ENCODE data around the gene KIT.

Gene KIT

GRCh38 chr4:54657551-54658251 lies at the start of gene KIT:
Gene KIT (plus strand): TSS chr4:54657957. CDS start chr4:54658015, 58 bp downstream.
- TF ChIP-seq GATA3 (IDR thresholded peaks at IDR 0.05; ENCODE audit: low read depth, low read length) (no peak), GATA2 (IDR thresholded peaks at IDR 0.05; ENCODE audit: low read depth, low read length) (no peak)

- no peak for TF ChIP-seq GATA3 (IDR thresholded peaks at IDR 0.05; ENCODE audit: low read depth, low read length)
- TF ChIP-seq GATA2 (IDR thresholded peaks at IDR 0.05; ENCODE audit: low read depth, low read length), result no peak
These were observed 48.4 kb upstream of the KIT start for GRCh38 chr4:54609310-54609709.

- TF ChIP-seq GATA3 (IDR thresholded peaks at IDR 0.05; ENCODE audit: low read depth, low read length) (no peak), GATA2 (IDR thresholded peaks at IDR 0.05; ENCODE audit: low read depth, low read length) (no peak)
These were observed 43.6 kb upstream of the KIT start for GRCh38 chr4:54614149-54614548.

GRCh38 chr4:54620773-54621172 lies 37.0 kb upstream of the KIT start:
- TF ChIP-seq GATA3 (IDR thresholded peaks at IDR 0.05; ENCODE audit: low read depth, low read length), result no peak
- no peak for TF ChIP-seq GATA2 (IDR thresholded peaks at IDR 0.05; ENCODE audit: low read depth, low read length)

GRCh38 chr4:54625391-54625790 lies 32.4 kb upstream of the KIT start:
- no peak for TF ChIP-seq GATA2 (IDR thresholded peaks at IDR 0.05; ENCODE audit: low read depth, low read length)
- TF ChIP-seq GATA3 (IDR thresholded peaks at IDR 0.05; ENCODE audit: low read depth, low read length), result no peak

- TF ChIP-seq GATA2 (IDR thresholded peaks at IDR 0.05; ENCODE audit: low read depth, low read length), result no peak
- no peak for TF ChIP-seq GATA3 (IDR thresholded peaks at IDR 0.05; ENCODE audit: low read depth, low read length)
These were observed 31.6 kb upstream of the KIT start for GRCh38 chr4:54626113-54626512.

GRCh38 chr4:54632537-54632936 lies 25.2 kb upstream of the KIT start:
- no peak for TF ChIP-seq GATA3 (IDR thresholded peaks at IDR 0.05; ENCODE audit: low read depth, low read length)
- TF ChIP-seq GATA2 (IDR thresholded peaks at IDR 0.05; ENCODE audit: low read depth, low read length), result no peak

- TF ChIP-seq GATA2 (IDR thresholded peaks at IDR 0.05; ENCODE audit: low read depth, low read length) (no peak), GATA3 (IDR thresholded peaks at IDR 0.05; ENCODE audit: low read depth, low read length) (no peak)
These were observed 22.4 kb upstream of the KIT start for GRCh38 chr4:54635318-54635717.

GRCh38 chr4:54637325-54637724 lies 20.4 kb upstream of the KIT start:
- no peak for TF ChIP-seq GATA3 (IDR thresholded peaks at IDR 0.05; ENCODE audit: low read depth, low read length)
- no peak for TF ChIP-seq GATA2 (IDR thresholded peaks at IDR 0.05; ENCODE audit: low read depth, low read length)

- TF ChIP-seq GATA2 (IDR thresholded peaks at IDR 0.05; ENCODE audit: low read depth, low read length) (no peak), GATA3 (IDR thresholded peaks at IDR 0.05; ENCODE audit: low read depth, low read length) (no peak)
These were observed 14.6 kb upstream of the KIT start for GRCh38 chr4:54643172-54643571.

- TF ChIP-seq GATA3 (IDR thresholded peaks at IDR 0.05; ENCODE audit: low read depth, low read length) (no peak), GATA2 (IDR thresholded peaks at IDR 0.05; ENCODE audit: low read depth, low read length) (no peak)
These were observed 13.6 kb upstream of the KIT start for GRCh38 chr4:54643958-54644751.

GRCh38 chr4:54645830-54646229 lies 11.9 kb upstream of the KIT start:
- TF ChIP-seq GATA3 (IDR thresholded peaks at IDR 0.05; ENCODE audit: low read depth, low read length) (no peak), GATA2 (IDR thresholded peaks at IDR 0.05; ENCODE audit: low read depth, low read length) (no peak)

GRCh38 chr4:54647070-54647469 lies 10.7 kb upstream of the KIT start:
- no peak for TF ChIP-seq GATA2 (IDR thresholded peaks at IDR 0.05; ENCODE audit: low read depth, low read length)

- no peak for TF ChIP-seq GATA3 (IDR thresholded peaks at IDR 0.05; ENCODE audit: low read depth, low read length)
- TF ChIP-seq GATA2 (IDR thresholded peaks at IDR 0.05; ENCODE audit: low read depth, low read length), result no peak
These were observed 6.7 kb upstream of the KIT start for GRCh38 chr4:54651050-54651449.

- TF ChIP-seq GATA3 (IDR thresholded peaks at IDR 0.05; ENCODE audit: low read depth, low read length), result no peak
- TF ChIP-seq GATA2 (IDR thresholded peaks at IDR 0.05; ENCODE audit: low read depth, low read length), result no peak
These were observed 3.0 kb upstream of the KIT start for GRCh38 chr4:54654753-54655152.
